HG03460 (cell line): ENCODE measurements around the gene EIF1.
"Not testable (repeated sequence)": the region's sequence is repeated elsewhere in the genome, so short reads cannot be mapped to it uniquely, and the experiment has no call there.

ENCODE experiments used
- ATAC-seq: cut with Tn5 transposase; IDR thresholded peaks from one replicate; pipeline ENCODE4 v1.9.1; 2021; ENCODE audit not compliant: unreplicated experiment

EIF1 gene

DNA sequence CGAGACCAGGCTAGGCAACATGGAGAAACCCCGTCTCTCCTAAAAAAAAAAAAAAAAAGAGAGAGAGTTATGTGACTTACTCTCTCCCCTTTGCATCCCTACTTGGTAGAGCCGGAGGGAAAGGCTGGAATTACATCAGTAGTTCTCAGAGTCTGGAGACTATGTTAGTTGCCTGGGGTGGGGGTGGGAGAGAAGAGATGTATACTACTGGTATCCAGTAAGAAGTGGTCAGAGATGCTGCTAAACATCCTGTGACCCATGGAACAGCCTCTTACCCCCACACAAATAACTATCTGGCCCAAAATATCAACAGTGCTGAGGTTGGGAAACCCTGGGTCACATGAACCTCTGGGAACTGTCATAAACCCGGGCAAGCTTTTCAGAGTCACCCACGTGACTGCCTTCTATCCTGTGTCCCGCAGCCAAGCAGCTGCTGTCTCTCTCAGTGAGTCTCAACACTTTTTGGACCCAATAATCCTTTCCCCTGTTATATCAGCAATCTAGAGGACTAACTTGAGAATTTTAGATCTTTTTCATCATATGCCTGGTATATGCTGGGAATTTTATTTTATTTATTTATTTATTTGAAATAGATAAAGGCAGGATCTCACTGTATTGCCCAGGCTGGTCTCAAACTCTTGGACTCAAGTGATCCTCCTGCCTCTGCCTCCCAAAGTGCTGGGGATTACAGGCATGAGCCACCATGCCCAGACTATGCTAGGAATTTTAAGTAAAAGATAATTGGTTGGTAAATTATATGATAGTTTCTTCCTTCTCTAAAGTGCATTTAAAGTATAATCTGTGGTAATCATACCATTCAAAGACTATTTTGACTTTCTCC is 8.7 kb downstream of the EIF1 start:
- no peak for ATAC-seq

DNA sequence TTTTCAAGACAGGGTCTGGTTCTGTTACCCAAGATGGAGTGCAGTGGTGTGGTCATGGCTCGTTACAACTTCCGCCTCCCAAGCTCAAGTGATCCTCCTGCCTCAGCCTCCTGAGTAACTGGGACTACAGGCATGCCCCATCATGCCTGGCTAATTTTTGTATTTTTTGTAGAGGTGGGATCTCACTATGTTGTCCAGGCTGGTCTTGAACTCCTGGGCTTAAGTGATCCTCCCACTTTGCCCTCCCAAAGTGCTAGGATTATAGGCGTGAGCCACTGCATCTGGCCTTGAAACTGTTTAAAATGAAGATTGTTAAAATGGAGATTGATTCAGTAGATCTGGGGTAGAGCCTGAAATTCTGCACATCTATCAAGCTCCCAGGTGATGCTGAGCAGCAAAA is 12.2 kb downstream of the EIF1 start:
- ATAC-seq = not testable (repeated sequence)

DNA sequence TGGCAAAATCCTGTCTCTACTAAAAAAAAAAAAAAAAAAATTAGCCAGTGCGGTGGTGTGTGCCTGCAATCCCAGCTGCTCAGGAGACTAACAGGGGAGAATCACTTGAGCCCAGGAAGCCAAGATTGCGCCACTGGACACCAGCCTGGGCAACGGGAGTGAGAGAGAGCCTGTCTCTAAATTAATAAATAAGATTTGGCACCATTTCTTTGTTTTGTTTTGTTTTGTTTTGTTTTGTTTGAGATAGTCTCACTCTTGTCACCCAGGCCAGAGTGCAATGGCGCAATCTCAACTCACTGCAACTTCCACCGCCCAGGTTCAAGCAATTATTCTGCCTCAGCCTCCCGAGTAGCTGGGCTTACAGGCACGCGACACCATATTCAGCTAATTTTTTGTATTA is 14.0 kb downstream of the EIF1 start:
- ATAC-seq = no peak

DNA sequence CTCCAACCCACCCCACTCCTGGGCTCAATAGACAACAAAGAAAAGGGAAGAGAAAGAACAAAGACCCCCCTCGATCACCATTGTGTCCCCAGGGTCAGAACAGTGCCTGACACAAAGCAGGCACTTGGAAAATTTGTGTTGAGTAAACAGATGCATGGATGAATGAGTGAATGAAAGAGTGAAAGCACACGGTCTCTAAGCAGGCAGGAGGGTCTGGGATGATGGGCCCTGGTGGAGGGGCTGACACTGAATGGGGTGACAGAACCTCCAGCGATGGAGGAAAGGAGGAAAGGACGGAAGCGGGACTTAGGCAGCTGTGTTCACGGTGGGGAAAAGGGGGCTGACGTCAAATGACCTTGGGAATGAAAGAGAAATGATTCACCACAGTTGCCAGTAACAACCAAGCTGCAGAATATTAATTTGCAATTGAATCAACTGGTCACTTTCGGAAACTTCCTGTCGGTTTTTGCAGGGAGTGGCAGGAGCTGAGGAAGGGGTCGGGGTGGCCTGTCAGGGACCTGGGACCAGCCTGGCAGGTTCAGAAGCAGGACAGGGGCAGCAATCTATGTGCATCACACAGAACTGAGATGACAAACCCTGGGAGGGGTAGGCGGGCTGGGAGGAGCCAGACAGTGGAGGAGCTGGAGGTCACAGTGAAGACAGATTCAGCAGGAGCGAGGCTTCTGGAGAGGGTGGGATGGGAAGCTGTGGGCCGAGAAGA is 16.7 kb downstream of the EIF1 start:
- no peak for ATAC-seq

GRCh38 chr17:41707803-41708669 is 19.4 kb downstream of the EIF1 start:
- no peak for ATAC-seq

DNA sequence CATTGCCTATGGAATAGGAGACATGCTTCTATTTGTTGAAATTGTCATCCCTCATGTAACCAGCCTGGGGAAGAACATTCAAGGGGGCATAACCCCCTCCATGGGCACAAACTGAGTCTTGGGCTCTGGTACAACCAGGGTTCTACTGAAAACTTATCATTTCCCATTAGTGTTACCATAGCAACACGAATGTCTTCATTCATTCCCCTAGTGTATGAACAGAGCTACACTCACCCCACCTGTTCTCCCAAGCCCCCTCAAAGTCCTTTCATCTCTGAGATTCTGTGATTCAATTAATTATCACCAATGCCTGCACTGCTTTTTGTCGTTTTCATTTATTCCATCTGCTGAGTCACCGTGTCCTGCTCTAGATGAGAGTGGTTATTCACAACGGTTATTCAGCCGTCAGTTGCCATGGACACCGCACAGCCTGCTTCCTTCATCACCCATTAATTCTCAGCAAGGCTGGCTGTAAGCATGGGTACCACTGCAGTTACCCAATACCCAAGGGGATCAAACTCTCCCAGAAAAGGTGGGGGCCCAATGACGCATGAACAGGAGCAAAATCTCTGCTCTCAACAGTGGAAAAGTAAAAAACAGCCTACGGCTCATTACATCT is 21.9 kb downstream of the EIF1 start:
- ATAC-seq = no peak

DNA sequence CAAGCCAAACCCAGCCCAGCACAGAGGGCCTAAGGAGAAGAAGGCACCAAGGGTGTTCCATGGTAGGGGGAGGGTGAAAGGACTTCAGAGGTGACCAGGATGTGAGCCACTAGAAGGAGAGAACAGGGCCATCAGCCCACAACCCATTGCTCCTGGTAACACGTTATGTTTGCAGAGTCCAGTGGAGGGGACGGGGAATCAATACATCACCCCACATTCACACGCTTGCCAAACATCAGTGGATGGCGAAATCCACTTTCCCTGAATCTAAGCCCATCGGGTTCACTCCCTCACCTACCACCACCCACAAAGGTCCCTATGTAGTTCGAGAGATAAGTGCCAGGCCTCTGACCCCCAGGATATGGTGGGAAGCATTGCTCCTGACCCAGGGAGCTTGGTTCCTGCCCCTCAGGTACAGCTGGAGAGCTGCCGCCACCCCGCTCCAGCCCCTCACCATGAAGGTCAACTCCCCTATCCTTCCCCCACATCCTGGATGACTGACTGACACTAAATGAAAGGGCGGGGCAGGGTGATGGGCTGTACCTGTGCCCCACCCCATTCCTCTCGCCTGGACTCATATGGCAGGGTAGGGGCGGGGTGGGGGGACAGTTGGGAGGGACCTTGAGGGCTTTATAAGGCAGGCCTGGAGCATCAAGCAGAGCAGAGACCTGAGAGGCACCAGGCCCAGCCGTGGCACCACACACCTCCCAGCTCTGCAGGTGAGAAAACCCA is 23.1 kb downstream of the EIF1 start, which contains the start of gene GAST:
TSS of gene GAST (plus strand) at position 663 of the 732 bp plus-strand sequence. CDS start 3,106 bp downstream, outside the sequence.
- no peak for ATAC-seq

DNA sequence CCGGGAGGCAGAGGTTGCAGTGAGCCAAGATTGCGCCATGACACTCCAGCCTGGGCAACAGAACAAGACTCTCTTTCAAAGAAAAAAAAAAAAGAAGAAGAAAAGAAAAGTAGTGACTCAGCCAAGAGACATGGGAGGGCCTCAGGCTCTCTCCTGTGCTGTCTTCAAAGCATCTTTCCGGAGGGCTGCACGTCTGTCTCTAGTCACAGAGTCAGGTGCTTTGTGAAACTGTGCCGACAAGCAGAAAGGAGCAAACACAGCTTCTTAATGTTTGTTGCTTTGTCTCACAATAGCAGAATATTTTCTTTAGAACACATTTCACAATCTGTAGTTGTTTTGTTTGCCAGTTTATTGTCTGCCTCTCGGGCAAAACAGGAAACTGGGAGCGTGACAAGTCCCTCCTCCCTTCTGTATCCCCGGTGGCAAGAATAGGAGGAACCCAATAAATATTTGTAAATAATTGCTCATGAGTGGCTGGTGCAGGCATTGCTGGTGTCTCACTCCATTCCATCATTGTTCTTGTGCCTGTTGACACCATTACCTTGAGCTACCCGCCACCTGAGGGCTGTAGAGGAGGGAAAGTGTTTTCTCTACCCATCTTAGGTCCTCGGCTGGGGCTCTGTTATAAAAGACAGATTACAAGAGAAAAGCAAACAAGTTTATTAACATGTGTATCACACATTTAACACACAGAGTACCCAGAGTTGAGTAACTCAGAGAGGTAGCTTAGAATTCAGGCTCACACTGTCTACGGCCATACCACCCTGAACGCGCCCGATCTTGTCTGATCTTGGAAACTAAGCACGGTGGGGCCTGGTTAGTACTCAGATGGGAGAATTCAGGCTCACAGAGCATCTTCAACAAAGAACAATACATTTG is 29.0 kb downstream of the EIF1 start:
- ATAC-seq = no peak

GRCh38 chr17:41718287-41718645 is 29.6 kb downstream of the EIF1 start:
- ATAC-seq = no peak

- ATAC-seq = no peak
These were observed 33.5 kb downstream of the EIF1 start for GRCh38 chr17:41722231-41722630.

DNA sequence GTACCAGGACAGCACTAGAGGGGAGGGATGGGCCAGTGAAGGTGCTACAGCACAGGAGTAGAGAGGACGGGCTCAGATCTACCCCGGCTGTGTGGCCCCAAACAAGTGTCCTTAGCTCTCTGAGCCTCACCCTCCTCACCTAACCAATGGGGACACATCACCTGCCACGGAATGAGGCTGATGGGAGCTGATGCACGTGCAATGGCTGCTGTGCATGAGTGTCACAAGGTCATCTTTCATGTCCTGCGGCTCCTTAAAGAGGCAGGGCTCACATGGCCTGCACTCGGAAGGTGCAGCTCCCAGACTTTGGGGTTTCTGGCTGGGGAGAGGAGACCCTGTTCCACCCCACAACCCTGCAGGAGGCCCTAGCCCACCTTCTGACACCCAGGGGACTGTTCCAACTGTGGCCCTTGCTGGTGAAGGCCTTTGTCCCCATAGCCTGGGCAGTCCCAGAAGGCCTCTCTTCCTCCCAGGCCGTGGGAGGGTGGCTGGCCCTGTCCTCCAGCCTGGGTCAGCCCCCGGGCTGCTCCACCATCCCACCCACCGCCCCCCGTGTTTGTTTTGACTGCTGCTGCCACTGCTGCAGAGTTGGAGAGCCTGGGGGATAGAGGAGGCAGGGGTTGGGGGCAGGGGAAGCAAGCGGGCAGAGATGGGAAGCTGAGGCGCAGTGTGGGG is 35.3 kb downstream of the EIF1 start:
- ATAC-seq = no peak

- no peak for ATAC-seq
These were observed 35.9 kb downstream of the EIF1 start for GRCh38 chr17:41724476-41725050.

GRCh38 chr17:41725134-41725533 is 36.4 kb downstream of the EIF1 start:
- no peak for ATAC-seq

- no peak for ATAC-seq
These were observed 39.4 kb downstream of the EIF1 start for GRCh38 chr17:41728056-41728455.

GRCh38 chr17:41730479-41730878 is 41.8 kb downstream of the EIF1 start:
- ATAC-seq = no peak

DNA sequence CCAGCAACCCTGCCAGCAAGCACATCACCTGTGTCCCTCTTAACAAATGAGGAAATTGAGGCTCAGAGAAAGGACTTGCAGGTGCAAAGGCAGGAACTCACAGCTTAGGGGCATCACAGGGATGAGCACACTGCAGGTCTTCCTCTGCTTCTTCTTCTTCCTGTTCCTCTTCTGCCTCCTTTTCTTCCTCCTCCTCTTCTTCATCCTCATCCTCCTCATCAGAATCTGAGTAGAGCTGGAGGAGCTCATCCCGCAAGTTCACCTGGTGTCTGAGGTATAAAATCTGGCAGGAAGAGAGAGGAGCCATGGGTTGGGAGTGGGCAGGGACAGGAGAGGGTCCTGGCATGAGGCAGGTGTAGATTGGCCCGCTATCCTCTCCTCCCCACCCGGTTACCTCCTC is 43.2 kb downstream of the EIF1 start:
- no peak for ATAC-seq

DNA sequence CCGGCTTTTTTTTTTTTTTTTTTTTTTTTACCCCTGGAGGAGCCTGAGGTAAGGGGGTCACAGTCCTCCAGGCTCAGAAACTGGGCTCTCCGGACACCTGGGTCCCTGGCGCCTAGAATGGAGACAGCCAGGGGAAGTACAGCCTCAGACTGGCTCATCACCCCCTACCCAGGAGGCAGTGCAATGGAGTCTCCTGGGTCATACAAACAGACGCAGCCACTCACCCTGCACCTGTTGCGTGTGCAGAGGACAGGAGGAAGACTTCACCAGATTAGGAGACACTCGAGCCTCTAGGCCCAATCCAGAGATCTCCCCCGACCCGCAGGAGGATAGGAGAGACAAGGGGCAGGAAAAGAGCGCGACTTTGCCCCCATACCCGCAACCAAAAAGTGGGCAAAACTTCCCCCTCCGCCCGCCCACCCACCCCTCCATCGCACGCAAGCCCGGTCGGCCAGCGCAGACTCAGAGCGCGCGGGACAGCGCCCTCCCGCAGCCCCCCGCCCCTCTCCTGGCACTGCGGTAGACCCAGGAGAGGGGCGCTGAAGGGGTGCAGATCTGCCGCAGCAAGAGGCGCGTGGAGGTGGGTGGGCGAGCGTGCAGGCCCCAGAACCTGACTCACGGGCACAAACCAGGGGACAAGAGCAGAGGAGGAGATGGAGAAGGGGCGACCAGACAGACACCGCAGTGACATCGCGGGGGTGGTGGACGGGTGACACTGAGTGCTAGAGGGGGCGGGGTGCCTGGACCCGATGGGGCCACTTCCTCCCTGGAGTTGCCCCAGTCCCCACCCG is 44.9 kb downstream of the EIF1 start:
- ATAC-seq = no peak
